GM23248 (cell line): Measurements from ENCODE around the gene XPO6.

Source experiments
- EZH2 ChIP-seq: fragments of 200-600 bp; sonication (generic); IDR thresholded peaks from 2 replicates; pipeline ENCODE4 v1.6.1; 2018; ENCODE audit warnings: antibody characterized with exemption, mild to moderate bottlenecking; ENCODE audit not compliant: insufficient read depth, poor library complexity, severe bottlenecking
- EZH2phosphoT487 ChIP-seq: fragments of 200-600 bp; sonication (generic); IDR thresholded peaks from 2 replicates; pipeline ENCODE4 v1.6.1; 2018; ENCODE audit warnings: antibody characterized with exemption, moderate library complexity, mild to moderate bottlenecking, low read depth; ENCODE audit not compliant: insufficient read depth

DNA sequence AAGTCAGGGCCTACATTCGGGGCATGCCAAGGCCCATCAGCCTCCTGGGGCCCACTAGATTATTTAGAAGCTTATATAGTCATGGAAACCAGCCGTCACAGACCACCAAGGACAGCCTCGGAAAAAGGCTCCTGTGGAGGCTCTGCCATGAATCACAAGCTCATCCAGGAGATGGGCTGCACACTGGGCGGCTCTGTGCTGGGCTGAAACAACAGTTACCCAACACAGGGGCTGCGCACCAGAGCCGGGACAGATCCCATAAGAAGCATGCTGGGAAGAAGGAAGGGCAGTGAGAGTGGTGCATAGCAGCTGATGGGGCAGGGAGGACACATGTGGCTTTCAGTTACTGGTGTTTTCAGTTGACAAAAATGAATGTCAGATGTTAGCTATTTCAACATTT, 80.6 kb downstream of the XPO6 start:
- TF ChIP-seq EZH2phosphoT487, result no peak
- no peak for TF ChIP-seq EZH2
